ENCODE data around the gene NAA15.

DNA sequence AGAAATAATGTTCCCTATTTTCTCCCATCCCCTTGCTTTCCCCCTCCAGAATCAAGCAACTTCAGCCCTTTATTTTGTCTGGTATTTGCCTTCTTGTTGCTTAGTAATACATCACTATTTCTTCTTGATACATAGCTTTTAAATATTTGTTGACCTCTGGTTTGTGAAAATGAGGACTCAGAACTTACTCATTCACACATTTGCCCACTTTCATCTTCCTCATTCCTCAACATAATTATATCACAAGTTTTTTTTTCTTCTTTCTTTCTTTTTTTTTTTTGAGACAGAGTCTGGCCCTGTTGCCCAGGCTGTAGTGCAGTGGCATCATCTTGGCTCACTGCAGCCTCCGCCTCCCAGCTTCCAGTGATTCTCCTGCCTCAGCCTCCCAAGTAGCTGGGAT lies 29.9 kb downstream of the NAA15 start:
- TF ChIP-seq CTCF (IDR thresholded peaks at IDR 0.05) (no peak), SIN3A (IDR thresholded peaks at IDR 0.05; ENCODE audit: borderline replicate concordance, insufficient read depth, low read depth, low read length) (no peak), POLR2AphosphoS5 (IDR thresholded peaks at IDR 0.05; ENCODE audit: low read depth, low read length) (no peak), REST (IDR thresholded peaks at IDR 0.05; ENCODE audit: insufficient read depth in 1 of 2, low read depth in 2 of 2, low read length in 1 of 2) (no peak), TCF7L2 (IDR thresholded peaks at IDR 0.05; ENCODE audit: low read depth, low read length) (no peak)

Data from Panc1 (cell line).